ENCODE results near the gene EXOC4.

EXOC4 gene

GRCh38 chr7:133703547-133703946 lies 450.7 kb downstream of the EXOC4 start:
- H3K4me3 ChIP-seq (replicated peaks in 1 of 2; ENCODE audit: low read depth in 2 of 2, low read length in 2 of 2), result no peak overlapping the region
- TF ChIP-seq CTCF (IDR thresholded peaks at IDR 0.05; ENCODE audit: low read depth, low read length), result no peak
- peak; percentile 59 to 95 for DNase-seq (ENCODE audit: low read depth in 2 of 2)

GRCh38 chr7:133704453-133704852 lies 451.6 kb downstream of the EXOC4 start:
- DNase-seq (ENCODE audit: low read depth in 2 of 2), result no peak
- TF ChIP-seq CTCF (IDR thresholded peaks at IDR 0.05; ENCODE audit: low read depth, low read length), result no peak
- no peak overlapping the region for H3K4me3 ChIP-seq (replicated peaks in 1 of 2; ENCODE audit: low read depth in 2 of 2, low read length in 2 of 2)

GRCh38 chr7:133705596-133705995 lies 452.7 kb downstream of the EXOC4 start:
- DNase-seq (ENCODE audit: low read depth in 2 of 2), result peak; percentile 45 to 96
- H3K4me3 ChIP-seq (replicated peaks in 1 of 2; ENCODE audit: low read depth in 2 of 2, low read length in 2 of 2), result no peak overlapping the region
- no peak for TF ChIP-seq CTCF (IDR thresholded peaks at IDR 0.05; ENCODE audit: low read depth, low read length)

- no peak for TF ChIP-seq CTCF (IDR thresholded peaks at IDR 0.05; ENCODE audit: low read depth, low read length)
- no peak for DNase-seq (ENCODE audit: low read depth in 2 of 2)
- no peak overlapping the region for H3K4me3 ChIP-seq (replicated peaks in 1 of 2; ENCODE audit: low read depth in 2 of 2, low read length in 2 of 2)
Observed at GRCh38 chr7:133706016-133706415, 453.1 kb downstream of the EXOC4 start.

- no peak overlapping the region for H3K4me3 ChIP-seq (replicated peaks in 1 of 2; ENCODE audit: low read depth in 2 of 2, low read length in 2 of 2)
- TF ChIP-seq CTCF (IDR thresholded peaks at IDR 0.05; ENCODE audit: low read depth, low read length), result no peak
- peak; percentile 14 to 46 for DNase-seq (ENCODE audit: low read depth in 2 of 2)
Observed at GRCh38 chr7:133709036-133709880, 456.4 kb downstream of the EXOC4 start.

GRCh38 chr7:133712544-133712943 lies 459.7 kb downstream of the EXOC4 start:
- DNase-seq (ENCODE audit: low read depth in 2 of 2), result no peak
- no peak for TF ChIP-seq CTCF (IDR thresholded peaks at IDR 0.05; ENCODE audit: low read depth, low read length)
- no peak overlapping the region for H3K4me3 ChIP-seq (replicated peaks in 1 of 2; ENCODE audit: low read depth in 2 of 2, low read length in 2 of 2)

All from cardiac fibroblast (primary cell).